Myocyte (in vitro differentiated cells): Measurements from ENCODE around the gene CMTM3. TPM values are rescaled to one million over a fixed set of nuclear protein-coding genes. Genes with fewer than 3 reads are reported as not detected.
"Not testable (repeated sequence)": the region's sequence is repeated elsewhere in the genome, so short reads cannot be mapped to it uniquely, and the experiment has no call there.

ENCODE experiments used
- DNase-seq: peaks from one replicate; pipeline ENCODE4 v3.0.0-alpha.2; 2012; ENCODE audit warnings: low read depth
- total RNA-seq: library from RNA; depleted of rRNA; stranded (reverse); fragments of >200 nt; gene quantifications from 2 replicates; pipeline ENCODE4 v1.2.3, GENCODE V29; 2014

CMTM3 gene
- total RNA-seq, 1 donor from 2014 or later, result 19.0 TPM

DNA sequence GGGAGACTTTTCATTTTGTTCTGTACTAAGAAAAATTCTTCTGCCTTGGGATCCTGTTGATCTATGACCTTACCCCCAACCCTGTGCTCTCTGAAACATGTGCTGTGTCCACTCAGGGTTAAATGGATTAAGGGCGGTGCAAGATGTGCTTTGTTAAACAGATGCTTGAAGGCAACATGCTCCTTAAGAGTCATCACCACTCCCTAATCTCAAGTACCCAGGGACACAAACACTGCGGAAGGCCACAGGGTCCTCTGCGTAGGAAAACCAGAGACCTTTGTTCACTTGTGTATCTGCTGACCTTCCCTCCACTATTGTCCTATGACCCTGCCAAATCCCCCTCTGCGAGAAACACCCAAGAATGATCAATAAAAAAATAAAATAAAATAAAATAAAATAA is 27.1 kb downstream of the CMTM3 start:
- not testable (repeated sequence) for DNase-seq

DNA sequence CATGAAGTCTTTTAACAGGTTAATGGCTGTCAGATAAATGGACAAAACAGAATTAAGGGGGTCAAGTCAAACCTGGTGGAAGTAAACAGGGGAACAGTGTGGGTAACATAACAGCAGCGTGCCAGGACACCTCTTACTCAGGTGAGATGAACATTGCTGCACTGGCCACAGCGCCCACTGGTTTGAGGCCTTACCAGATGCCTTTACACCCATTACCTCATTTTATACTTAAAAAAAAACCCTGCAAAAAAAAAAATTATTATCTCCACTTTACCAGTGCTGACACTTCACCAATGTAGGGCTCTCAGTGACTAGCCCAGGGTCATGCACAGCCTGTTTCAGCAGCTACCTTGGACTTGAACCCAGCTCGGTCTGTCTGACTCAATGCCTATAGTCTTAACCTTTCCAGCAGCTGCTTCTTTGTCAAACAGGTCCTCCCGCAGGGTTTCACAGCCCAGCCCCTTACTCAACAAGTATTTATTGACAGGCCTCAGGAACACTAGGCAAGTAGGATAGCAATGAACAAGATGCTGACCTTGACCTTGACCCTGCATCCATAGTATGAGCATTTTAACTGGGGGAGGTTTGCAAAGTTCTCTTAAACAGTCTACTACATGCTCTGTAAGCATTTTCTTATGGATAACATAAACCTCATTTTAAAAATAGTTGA is 30.2 kb downstream of the CMTM3 start:
- DNase-seq, result no peak

DNA sequence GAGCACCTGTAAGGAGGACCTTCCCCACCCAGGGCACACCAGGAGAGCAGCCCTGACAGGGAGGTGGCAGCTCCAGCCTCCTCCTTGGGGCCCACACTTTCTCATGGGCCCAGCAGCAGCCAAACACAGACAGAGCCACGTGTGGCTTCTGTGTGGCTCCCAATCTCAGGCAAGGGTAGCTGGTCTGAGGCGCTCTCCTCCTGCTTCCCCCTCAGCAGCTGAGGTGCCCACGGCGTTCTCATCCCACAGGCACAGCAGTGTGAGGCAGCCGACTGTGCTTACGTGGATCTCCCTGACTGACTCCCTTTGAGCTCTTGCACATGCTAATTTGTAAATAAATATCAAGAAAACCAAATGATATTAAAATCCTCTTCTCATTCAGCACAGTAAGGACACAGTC is 30.9 kb downstream of the CMTM3 start:
- no peak for DNase-seq

DNA sequence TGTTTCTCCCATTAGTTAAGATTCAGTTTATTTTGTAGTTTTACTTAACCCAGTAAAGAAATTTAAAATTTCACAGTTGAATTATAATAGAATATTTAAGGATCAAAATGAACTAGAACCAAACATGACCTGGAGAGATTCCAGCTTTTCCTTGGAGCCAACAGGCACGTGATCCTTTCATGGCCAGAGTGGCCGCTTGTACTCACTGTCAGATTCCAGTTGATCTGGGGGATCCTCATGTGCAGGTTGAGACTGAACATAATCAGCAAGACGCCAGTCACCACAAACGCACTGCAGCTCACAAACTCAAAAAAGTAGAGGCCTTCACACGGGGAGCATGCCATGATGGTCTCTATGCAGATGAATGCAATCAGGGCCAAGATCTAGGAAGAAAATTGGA is 31.7 kb downstream of the CMTM3 start:
- no peak for DNase-seq

DNA sequence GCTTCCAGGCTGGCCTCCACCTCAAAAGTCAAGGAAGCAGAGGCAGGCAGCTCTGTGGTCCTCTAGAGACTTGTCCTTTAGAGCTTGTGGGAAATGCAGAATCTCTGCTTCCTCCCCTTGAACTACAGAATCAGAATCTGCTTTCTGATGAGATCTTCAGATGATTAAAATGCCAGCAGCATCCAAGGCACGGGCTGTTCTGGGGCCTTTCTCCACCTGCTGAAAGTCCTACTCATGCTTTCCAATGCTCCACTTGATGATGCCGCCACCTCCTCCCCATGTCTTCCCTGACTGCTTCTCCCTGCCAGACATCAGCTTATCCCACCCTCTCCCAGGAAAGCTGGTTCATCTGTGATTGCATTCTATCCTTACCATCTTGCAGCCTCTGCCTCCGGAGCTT is 33.3 kb downstream of the CMTM3 start:
- DNase-seq, result no peak

DNA sequence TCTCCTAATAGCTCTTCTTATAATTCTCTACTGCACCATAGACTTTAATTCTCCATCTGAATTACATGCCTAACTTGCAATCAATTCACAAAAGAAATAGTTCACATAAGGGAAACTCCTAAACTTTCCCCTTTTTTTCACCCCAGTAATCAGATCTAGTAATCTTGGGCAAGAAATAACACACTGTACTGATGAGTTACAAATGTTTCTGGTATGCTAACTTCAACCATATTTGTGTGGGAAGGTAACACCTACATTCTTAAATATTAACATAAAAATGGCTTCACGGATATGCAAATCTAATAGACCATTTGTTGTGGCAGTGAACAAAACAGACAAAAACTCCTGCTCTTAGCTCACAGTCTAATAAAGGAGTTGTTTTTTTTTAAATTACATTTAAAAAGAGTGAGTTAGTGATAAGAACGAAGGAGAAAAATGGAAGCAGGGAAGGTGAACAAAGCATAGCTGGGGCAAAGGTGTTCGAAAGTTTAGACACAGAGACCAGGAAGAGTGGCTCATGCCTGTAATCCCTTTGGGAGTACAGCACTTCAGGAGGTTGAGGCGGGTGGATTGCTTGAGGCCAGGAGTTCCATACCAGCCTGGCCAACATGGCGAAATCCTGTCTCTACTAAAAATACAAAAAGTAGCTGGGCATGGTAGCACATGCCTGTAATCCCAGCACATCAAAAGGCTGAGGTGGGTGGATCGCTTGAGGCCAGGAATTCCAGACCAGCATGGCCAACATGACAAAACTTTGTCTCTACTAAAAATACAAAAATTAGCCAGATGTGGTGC is 34.8 kb downstream of the CMTM3 start:
- DNase-seq, result no peak

DNA sequence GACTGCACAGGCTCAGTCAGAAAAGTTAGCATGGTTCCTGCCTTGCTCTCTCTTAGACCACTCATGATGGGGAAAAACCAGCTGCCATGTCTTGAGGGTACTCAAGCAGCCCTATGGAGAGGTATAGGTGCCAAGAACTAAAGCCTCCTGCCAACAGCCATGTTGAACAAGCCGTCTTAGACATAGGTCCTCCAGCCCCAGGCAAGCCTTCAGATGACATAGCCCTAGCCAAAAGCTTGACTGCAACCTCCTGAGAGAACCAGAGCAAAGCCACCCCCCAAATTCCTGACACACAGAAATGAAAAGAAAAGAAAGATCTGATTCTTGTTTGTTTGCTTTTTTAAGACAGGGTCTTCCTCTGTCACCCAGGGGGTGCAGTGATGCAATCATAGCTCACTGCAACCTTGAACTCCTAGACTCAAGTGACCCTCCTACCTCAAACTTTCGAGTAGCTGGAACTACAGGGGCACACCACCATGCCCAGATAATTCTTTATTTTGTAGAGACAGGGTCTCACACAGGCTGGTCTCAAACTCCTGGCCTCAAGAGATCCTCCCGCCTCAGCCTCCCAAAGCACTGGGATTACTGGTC is 36.3 kb downstream of the CMTM3 start:
- no peak for DNase-seq

DNA sequence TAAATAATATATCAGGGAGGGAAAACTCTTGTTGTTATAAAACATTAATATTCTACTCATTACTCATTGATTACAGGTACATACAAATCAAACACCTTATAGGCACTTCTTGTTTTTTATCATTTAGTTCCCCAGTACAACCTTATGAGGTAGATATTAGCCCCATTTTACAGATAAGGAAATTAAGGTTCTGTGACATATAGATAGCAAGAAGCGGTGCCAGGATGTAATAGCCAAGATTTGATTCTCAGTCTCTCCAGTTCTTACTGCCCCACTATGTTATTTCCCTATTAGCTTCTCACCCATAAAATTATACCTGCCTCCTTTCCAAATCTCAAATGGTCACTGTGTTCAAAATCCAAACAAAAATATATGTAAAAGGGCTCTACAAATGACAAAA is 36.9 kb downstream of the CMTM3 start:
- no peak for DNase-seq

DNA sequence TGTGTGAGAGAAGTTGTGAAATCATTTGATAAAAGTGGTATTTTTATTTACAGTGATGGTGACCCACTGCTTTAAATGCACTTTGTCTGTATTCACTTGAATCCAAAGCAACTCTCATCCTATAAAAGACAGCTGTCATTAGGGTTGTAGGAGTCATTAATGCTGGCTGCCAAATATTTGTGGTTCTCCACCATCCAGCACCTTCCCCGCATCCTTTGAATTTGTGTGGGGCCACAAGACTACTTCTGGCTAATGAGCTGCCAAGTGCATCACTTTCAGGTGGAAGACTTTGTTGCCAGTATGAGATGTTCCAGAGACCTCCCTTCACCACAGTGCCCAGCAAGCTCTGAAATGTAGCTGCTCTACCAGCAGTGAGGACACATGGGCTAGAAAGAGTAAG is 43.4 kb downstream of the CMTM3 start:
- peak; percentile 84 for DNase-seq

DNA sequence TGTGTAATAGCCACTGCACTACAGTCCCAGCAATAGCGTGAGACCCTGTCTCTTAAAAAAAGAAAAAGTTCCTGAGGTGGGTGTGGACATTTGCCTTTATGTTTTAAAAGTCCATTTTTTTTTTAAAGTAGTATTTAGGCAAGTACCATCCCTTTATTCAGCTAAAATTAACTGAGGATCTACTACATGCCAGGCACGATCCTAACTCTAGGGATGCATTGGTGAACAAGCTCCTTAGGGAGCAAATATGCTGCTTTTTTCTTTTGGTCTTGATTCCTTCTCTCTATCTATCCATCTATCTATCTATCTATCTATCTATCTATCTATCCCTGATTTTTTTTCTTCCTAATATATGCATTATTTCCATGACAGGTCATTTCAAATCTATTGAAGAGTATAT is 44.7 kb downstream of the CMTM3 start:
- DNase-seq, result no peak

DNA sequence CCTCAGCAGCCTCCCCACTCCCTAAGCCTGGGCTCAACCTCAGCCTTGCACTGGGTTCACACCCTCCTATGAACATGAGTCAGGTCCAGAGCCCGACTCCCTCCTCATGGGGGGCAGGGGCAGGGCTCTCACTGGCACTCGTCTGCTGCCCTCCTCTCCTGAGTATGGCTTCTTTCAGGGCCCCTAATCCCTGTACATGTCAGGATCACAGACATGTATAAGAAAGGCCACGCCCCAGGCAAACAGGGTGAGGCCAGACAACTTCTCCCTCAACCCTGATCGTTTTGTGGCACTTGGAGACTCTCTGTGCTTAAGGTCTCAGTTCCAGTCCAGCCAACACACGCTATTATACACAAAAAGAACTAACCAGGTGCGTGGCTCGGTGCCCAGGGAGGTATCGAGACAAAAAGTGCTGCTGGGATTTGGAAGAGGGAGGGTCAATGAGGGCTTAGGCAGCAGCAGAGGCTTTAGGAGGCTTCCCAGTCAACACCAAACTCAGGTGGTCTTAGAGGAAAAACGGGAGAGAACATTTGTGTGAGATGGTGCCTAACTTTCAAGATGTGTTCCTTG is 45.2 kb downstream of the CMTM3 start:
- no peak for DNase-seq

DNA sequence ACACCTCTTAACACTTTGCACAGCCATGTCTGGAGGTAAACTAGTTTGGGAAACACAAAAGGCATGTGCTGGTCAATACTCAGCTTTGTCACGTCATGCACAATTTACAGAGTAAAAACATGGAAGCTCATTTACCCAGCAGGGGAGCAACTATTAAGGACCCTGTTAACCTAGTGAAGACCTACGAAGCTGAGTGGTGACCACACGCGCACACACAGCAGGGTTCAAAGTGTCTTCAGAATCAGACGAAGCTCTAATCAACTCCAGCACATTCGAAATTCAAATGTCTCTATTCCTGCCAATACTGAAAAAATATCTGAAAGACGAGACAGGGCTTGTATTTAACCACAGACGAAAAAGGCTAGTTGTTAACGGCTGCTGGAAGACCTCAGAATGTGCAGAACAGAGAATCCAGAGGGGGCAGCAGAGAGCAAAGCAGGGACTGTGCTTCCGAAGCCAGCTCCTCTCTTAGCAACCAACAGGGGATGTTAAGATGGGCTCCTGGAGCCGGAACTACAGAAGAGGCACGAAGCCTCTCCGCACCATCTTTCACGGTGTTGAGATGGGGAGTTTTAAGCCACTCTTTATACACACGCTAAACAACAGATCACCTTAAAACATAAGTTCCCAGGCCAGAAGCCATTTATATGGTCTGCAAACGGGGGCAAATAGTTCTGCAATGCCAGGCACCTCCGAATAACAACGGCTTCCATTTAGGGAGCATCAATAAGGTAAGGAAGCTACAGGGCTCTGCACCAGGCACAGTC is 46.4 kb downstream of the CMTM3 start:
- peak; percentile 89 for DNase-seq

DNA sequence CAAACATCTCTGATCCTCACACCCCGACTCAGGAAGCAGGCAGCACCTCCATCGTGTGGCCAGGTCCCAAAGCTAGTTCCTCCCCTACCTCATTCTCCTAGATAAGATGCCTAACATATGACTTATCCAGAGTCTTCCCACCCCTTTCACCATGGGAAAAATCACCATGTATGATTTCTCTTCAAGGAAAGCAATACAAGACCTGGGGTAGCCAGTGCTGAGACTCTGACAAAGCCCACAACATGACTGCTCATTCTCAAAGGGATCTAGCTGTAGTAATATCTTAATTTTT is 46.9 kb downstream of the CMTM3 start:
- no peak for DNase-seq

DNA sequence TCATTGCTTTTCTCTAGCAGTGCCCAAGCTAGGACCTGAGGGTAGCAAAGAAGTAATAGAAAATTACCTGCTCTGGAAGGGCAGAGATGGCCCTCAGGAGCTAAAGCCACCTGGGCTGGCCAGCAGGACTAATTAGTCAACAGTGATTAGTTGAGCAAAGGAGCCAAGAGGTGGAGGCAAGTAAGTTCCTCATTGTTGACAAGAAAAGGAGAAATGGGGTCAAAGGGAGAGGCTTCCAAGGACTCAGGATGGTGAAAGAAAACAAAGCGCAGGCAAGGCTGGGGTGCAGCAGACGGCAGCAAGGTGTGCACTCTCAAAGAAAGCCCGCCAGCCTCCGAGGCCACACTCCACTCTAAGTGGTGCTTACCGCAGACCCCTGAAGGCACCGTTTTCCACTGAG is 47.5 kb downstream of the CMTM3 start:
- DNase-seq, result no peak

DNA sequence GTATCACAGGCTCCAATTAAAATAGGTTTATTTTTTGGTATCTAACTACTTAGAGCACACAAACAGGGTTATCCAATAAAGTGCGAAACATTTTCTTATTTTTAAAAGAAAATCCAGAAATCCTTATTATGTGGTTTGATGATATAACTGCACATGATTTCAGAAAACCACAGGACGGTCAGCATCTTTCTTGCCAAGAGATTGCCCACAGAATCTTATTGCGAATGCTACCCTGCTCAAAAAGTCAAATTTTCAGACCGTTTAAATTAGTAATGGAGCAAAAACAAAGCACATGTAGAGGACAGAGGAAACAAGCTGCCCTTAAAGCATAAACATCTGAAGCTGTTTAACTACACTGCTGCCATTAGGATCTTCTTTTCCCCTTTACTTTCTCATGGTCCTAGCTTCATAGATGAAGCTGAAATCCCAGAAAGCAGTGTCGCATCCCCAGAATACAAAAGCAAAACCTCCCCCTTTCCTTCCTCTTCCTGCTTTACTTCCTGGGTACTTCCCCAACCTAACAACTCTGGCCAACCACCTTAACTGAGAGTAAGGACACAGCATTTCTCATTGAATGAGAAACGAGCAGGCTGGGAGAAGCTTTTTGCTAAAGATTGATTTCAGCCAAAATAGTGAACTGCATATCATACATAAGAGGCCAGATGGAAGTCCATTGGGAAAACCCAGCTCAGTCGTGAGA is 48.3 kb downstream of the CMTM3 start:
- DNase-seq, result peak; percentile 44

DNA sequence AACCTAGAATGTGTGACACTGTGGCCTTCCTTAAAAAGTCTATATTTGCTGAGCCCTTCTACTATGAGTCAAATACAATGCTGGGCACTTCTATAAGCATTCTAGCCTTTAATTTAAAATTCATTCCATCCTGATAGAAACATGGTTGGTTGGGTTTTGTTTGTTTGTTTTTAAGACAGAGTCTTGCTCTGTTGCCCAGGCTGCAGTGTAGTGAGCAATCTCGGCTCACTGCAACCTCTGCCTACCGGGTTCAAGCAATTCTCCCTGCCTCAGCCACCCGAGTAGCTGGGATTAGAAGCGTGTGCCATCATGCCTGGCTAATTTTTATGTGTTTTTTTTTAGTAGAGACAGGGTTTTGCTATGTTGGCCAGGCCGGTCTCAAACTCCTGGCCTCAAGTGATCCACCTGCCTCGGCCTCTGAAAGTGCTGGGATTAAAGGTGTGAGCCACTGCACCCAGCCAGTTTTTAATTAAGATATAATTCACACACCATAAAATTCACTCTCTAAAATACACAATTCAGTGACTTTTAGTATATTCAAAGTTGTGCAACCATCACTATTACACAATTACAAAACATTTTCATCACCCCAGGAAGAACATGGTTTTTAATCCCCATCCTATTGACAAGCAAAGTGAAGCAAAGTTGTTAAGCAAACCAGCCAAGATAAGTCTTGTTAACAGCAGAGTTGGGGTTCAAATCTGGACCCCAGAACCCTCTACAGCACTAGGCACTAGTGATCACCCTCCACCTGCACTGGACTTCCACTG is 49.3 kb downstream of the CMTM3 start:
- DNase-seq, result no peak

DNA sequence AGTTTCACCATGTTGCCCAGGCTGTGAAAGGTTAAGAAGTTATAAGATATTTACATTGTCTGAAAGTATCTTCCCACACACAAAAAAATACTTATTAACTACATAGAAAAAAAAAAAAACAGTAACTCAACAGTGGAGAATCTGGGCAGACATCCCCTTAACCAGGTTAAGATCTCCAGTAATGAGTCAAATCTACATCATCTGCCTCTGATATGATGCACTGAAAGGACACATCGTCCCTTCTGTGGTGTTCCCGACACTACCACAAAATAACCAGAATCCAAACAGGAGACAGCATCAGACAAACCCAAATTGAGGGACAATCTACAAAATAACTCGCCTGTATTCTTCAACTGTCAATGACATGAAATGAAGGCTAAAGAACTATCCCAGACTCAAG is 52.0 kb downstream of the CMTM3 start:
- DNase-seq, result no peak

DNA sequence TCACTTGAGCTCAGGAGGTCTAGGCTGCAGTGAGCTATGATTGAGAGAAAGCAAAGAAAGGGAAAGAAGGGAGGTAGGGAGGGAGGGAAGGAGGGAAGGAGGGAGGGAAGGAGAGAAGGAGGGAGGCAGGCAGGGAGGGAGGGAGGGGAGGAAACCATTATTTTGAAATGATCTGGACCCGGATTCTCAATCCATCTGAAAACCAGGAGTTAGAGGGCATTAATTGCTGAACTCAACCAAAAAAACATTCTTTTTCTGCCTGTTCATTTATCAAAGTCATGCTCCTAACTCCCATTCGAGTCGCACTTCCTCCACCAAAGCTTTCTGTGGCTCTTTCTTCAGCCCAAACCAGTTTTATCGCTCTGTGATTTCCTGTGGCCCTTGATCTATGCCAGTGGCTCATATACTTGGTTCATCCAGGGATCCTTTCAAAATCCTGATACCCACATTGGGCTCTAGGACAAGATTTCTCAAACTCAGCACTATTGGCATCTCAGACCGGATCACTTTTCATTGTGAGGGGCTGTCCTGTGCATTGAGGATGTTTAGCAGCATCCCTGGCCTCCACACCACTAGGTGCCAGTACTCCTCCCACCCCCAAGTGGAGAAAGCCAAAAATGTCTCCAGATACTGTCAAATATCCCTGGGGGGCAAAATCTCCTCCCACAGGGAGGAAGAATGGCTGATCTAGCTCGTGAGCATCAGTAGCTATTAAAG is 53.8 kb downstream of the CMTM3 start:
- DNase-seq, result no peak

DNA sequence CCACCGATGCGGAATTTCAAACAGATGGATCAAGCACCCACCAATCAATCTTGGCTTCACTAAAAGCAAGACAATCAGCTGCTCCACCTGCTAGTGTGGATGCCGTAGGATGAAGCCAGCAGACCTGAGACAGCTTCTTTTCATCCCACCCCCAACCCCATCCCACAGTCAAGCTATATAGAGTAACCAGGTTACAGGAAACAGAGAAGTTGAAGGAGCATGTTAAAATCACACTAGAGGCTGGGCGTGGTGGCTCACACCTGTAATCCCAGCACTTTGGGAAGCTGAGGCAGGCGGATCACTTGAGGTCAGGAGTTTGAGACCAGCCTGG is 54.3 kb downstream of the CMTM3 start:
- no peak for DNase-seq
